ENCODE measurements around the gene SLU7.

DNA sequence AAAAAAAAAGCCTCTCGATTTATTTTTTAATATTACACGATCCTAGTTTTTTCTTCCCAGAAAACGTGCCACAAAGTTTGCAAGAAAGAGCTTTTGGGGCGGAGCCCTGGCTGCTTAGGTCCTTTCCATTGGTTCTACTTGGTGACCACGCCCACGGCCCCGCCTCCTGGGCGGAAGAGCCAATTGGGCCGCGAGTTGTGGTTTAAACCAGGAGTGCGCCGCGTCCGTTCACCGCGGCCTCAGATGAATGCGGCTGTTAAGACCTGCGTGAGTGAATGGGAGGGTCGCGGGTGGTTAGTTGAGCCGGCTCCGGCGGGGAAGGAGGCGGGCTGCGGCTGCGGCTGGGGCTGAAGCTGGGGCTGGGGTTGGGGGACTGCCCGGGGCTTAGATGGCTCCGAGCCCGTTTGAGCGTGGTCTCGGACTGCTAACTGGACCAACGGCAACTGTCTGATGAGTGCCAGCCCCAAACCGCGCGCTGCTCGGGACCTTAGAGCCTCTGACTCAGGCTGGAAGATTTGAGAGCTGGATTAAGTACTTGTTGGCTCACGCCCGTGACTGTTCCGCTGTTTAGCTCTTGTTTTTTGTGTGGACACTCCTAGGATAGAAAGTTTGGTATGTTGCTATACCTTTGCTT, 2.9 kb upstream of the SLU7 start, which contains the start of gene PTTG1:
- TF ChIP-seq, protein P1, sequence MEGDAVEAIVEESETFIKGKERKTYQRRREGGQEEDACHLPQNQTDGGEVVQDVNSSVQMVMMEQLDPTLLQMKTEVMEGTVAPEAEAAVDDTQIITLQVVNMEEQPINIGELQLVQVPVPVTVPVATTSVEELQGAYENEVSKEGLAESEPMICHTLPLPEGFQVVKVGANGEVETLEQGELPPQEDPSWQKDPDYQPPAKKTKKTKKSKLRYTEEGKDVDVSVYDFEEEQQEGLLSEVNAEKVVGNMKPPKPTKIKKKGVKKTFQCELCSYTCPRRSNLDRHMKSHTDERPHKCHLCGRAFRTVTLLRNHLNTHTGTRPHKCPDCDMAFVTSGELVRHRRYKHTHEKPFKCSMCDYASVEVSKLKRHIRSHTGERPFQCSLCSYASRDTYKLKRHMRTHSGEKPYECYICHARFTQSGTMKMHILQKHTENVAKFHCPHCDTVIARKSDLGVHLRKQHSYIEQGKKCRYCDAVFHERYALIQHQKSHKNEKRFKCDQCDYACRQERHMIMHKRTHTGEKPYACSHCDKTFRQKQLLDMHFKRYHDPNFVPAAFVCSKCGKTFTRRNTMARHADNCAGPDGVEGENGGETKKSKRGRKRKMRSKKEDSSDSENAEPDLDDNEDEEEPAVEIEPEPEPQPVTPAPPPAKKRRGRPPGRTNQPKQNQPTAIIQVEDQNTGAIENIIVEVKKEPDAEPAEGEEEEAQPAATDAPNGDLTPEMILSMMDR (IDR thresholded peaks at IDR 0.05; ENCODE audit: low read depth, low read length, poor library complexity, severe bottlenecking): no peak
- no peak for TF ChIP-seq EZH2phosphoT487 (IDR thresholded peaks at IDR 0.05; ENCODE audit: borderline replicate concordance, low read length)

All from DOHH2 (cell line).